Transverse colon (tissue), 4 donors: ENCODE results near the gene RUVBL1. TPM values are rescaled to one million over a fixed set of nuclear protein-coding genes. Genes with fewer than 3 reads are reported as not detected.
A peak's percentile ranks its signal among the peaks of the same experiment; 100 is the strongest.

Experiments used
- DNase-seq: peaks from one replicate; pipeline ENCODE4 v3.0.0-alpha.2; 2019
- H3K27ac ChIP-seq, 4 donors: fragments of 200-600 bp; sonication (generic); 2 replicates each; pipeline ENCODE4 v1.5.1; 2016 to 2018; ENCODE audit warnings: inconsistent platforms in 4 of 4
- H3K27me3 ChIP-seq: fragments of 200-600 bp; sonication (generic); 2 replicates; pipeline ENCODE4 v1.5.1; 2017; ENCODE audit warnings: inconsistent platforms
- H3K36me3 ChIP-seq, 4 donors: fragments of 200-600 bp; sonication (generic); 2 replicates each; pipeline ENCODE4 v1.5.1; 2017 to 2019; ENCODE audit warnings: inconsistent platforms in 4 of 4
- H3K4me1 ChIP-seq, 4 donors: fragments of 200-600 bp; sonication (generic); 2 replicates each; pipeline ENCODE4 v1.5.1; 2017 to 2020; ENCODE audit warnings: inconsistent platforms in 4 of 4
- H3K4me3 ChIP-seq, 4 donors: fragments of 200-600 bp; sonication (generic); 1 replicate in 1 of 4; 2 replicates in 3 of 4; pipeline versions ENCODE4 v1.5.1 to v1.6.1; 2017 to 2019; ENCODE audit warnings: inconsistent platforms in 4 of 4
- H3K9me3 ChIP-seq, 2 donors: fragments of 200-600 bp; sonication (generic); 2 replicates each; pipeline ENCODE4 v1.5.1; 2017 to 2019; ENCODE audit warnings: inconsistent platforms in 2 of 2
- CTCF ChIP-seq, 5 experiments: fragments of 200-600 bp in 3 of 5; fragments of 450-650 bp in 2 of 5; sonication (generic) in 3 of 5; IDR thresholded peaks; 1 replicate in 2 of 5; 2 replicates in 3 of 5; pipeline ENCODE4 v1.5.1; 2016 to 2017; ENCODE audit warnings: antibody characterized with exemption in 5 of 5, inconsistent platforms in 3 of 5, mild to moderate bottlenecking in 2 of 5, moderate library complexity in 1 of 5
- EP300 ChIP-seq: sonication (generic); formaldehyde crosslinking; IDR thresholded peaks from one replicate; pipeline ENCODE4 v1.6.1; 2017; ENCODE audit warnings: antibody characterized with exemption, low read depth
- POLR2A ChIP-seq: fragments of 450-650 bp; IDR thresholded peaks from one replicate; pipeline ENCODE4 v1.6.1; 2016; ENCODE audit warnings: antibody characterized with exemption, mild to moderate bottlenecking, moderate library complexity
- POLR2AphosphoS5 ChIP-seq, 3 donors: sonication (generic); formaldehyde crosslinking; IDR thresholded peaks; one replicate each; pipeline ENCODE4 v1.6.1; 2016; ENCODE audit warnings: antibody characterized with exemption in 3 of 3
- WGBS, 2 donors: methylation state at CpG; one replicate each; pipeline ENCODE4 v1.1.5; 2018; ENCODE audit warnings: low coverage in 1 of 2; 5-methylcytosine and 5-hydroxymethylcytosine counted together
- in situ Hi-C, 4 donors: fragments of 200-750 bp; cut with MboI; loops; one replicate each; pipeline versions ENCODE4 v1.15.0 to v1.15.1; 2017; ENCODE audit warnings: low sequenced_read_pairs in 3 of 4, low pct_ligation_motif_present in 1 of 4, low pct_unique_long_range_greater_than_20kb in 1 of 4
- intact Hi-C: fragments of 100-400 bp; cut with DNase I; formaldehyde crosslinking; loops from one replicate; pipeline ENCODE4 v1.15.1; 2023; ENCODE audit warnings: low total_unique reads
- total RNA-seq, 4 donors: library from RNA; depleted of rRNA; stranded (reverse); fragments of >200 nt; gene quantifications; one replicate each; pipeline ENCODE4 v1.1.0, GENCODE V29; 2016

Gene RUVBL1
- total RNA-seq, 4 donors from 2014 or later: 1.4 to 16.4 (median 10.1) TPM; not detected in 1

- H3K36me3 ChIP-seq: peaks cover 0 to 18% (median 7%) of the 10 kb centered on the region in 4 donors
- no peak for DNase-seq
- intact Hi-C loops (no loop called here), in situ Hi-C loops (loop anchor here in 3 of 4 donors (25.0 kb wide), 3 partner anchors 412 to 537 kb away; partner anchors contain the start of gene GATA2 (in 1 of the 3))
- no peaks in the 10 kb centered on the region for H3K9me3 ChIP-seq
- peak overlapping the region in 2 of 4 donors; percentile 41 to 54 for H3K4me3 ChIP-seq
- peaks cover 8 to 24% (median 22%) of the 10 kb centered on the region in 4 donors for H3K4me1 ChIP-seq
- TF ChIP-seq CTCF (IDR thresholded peaks at IDR 0.05): no peak
- no peak for TF ChIP-seq EP300
- TF ChIP-seq POLR2AphosphoS5 (IDR thresholded peaks at IDR 0.05): no peak
- no peak for TF ChIP-seq POLR2A
- WGBS, 2 donors: 18% methylated on average over 7 of the region's 7 CpGs; no CpG with 5 or more reads in 1 of the 2 donors
- peaks cover 4% of the 10 kb centered on the region for H3K27me3 ChIP-seq
- peak overlapping the region; percentile 50 to 76 (median 68) for H3K27ac ChIP-seq
These were observed 48.6 kb downstream of the RUVBL1 start for GRCh38 chr3:128074851-128075521.

GRCh38 chr3:128073807-128074206 is 49.8 kb downstream of the RUVBL1 start:
- intact Hi-C loops (no loop called here), in situ Hi-C loops (no loop called here)
- Histone ChIP-seq H3K4me1 (peaks cover 8 to 24% (median 22%) of the 10 kb centered on the region in 4 donors), H3K27ac (no peak overlapping the region), H3K27me3 (peaks cover 4% of the 10 kb centered on the region), H3K4me3 (no peak overlapping the region), H3K36me3 (peaks cover 0 to 29% (median 12%) of the 10 kb centered on the region in 4 donors), H3K9me3 (no peaks in the 10 kb centered on the region)
- TF ChIP-seq POLR2A: no peak
- TF ChIP-seq POLR2AphosphoS5 (IDR thresholded peaks at IDR 0.05): no peak
- no peak for TF ChIP-seq CTCF (IDR thresholded peaks at IDR 0.05)
- no peak for TF ChIP-seq EP300
- WGBS, 2 donors: 75 to 84% methylated on average over 1 to 2 of the region's 2 CpGs
- DNase-seq: no peak

- in situ Hi-C loops (no loop called here), intact Hi-C loops (no loop called here)
- no peak for DNase-seq
- peaks cover 4% of the 10 kb centered on the region for H3K27me3 ChIP-seq
- 98% methylated on average over 6 of the region's 6 CpGs; no CpG with 5 or more reads in 1 of the 2 donors for WGBS, 2 donors
- H3K4me3 ChIP-seq: no peak overlapping the region
- TF ChIP-seq EP300 (no peak), POLR2AphosphoS5 (IDR thresholded peaks at IDR 0.05) (no peak), POLR2A (no peak), CTCF (IDR thresholded peaks at IDR 0.05) (no peak)
- peaks cover 8 to 24% (median 22%) of the 10 kb centered on the region in 4 donors for H3K4me1 ChIP-seq
- peak overlapping the region in 1 of 4 donors; percentile 11 for H3K27ac ChIP-seq
- peaks cover 0 to 35% (median 15%) of the 10 kb centered on the region in 4 donors for H3K36me3 ChIP-seq
- H3K9me3 ChIP-seq: no peaks in the 10 kb centered on the region
These were observed 50.4 kb downstream of the RUVBL1 start for GRCh38 chr3:128073185-128073725.

- Histone ChIP-seq H3K27ac (no peak overlapping the region), H3K9me3 (no peaks in the 10 kb centered on the region), H3K4me1 (peaks cover 8 to 24% (median 22%) of the 10 kb centered on the region in 4 donors), H3K27me3 (peaks cover 4% of the 10 kb centered on the region), H3K36me3 (peaks cover 0 to 39% (median 18%) of the 10 kb centered on the region in 4 donors), H3K4me3 (no peak overlapping the region)
- TF ChIP-seq CTCF (IDR thresholded peaks at IDR 0.05): no peak
- TF ChIP-seq POLR2A: no peak
- TF ChIP-seq EP300: no peak
- no peak for TF ChIP-seq POLR2AphosphoS5 (IDR thresholded peaks at IDR 0.05)
- 88% methylated on average over 13 of the region's 13 CpGs; no CpG with 5 or more reads in 1 of the 2 donors for WGBS, 2 donors
- no peak for DNase-seq
- in situ Hi-C loops (no loop called here), intact Hi-C loops (no loop called here)
These were observed 51.0 kb downstream of the RUVBL1 start for GRCh38 chr3:128072454-128073184.
